GM19023 (cell line): ENCODE results near the gene ADIRF.
"Not testable (repeated sequence)": the region's sequence is repeated elsewhere in the genome, so short reads cannot be mapped to it uniquely, and the experiment has no call there.

ENCODE experiments used
- ATAC-seq: cut with Tn5 transposase; IDR thresholded peaks from one replicate; pipeline ENCODE4 v1.9.1; 2021; ENCODE audit warnings: mild to moderate bottlenecking, moderate library complexity; ENCODE audit not compliant: unreplicated experiment

Gene ADIRF

DNA sequence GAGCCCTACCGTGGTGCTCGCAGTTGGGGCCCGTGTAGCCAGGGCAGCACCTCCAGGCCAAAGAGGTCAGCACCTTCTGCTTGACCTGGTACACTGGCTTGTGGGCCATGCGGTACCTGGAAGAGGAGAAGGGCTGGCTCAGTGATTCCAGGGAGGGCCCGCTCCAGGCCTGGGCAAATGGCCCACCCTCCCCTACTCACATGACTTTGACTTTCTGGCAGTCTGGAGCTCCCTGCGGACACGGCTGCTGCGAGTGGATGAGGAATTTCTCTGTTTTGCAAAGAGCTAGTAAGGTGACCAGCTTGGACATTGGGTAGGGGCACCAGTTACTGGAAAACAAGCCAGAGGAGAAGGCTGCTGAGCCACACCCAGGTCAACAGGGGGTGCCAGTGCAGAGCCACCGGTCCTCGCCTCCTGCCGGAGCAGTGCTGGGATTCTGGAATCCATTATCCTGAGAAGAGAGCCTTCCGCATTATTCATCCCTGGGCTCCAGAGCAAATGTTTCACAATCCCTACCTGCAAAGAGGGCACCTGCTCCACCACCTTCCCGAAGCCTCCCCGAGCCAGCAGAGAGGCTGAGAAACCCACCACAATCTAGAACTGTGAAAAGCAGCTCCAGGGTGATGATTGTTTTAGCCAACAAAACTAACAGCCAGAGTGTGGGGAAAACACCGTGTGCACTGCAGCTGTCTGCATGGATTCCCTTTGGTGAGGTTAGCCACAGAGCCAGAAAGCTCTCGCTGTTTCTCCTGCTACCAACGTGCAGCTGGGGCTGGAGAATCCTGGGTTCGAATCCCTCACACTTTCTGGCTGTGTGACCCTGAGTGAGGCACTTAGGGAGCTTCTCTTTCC lies 22.7 kb upstream of the ADIRF start:
- no peak for ATAC-seq

DNA sequence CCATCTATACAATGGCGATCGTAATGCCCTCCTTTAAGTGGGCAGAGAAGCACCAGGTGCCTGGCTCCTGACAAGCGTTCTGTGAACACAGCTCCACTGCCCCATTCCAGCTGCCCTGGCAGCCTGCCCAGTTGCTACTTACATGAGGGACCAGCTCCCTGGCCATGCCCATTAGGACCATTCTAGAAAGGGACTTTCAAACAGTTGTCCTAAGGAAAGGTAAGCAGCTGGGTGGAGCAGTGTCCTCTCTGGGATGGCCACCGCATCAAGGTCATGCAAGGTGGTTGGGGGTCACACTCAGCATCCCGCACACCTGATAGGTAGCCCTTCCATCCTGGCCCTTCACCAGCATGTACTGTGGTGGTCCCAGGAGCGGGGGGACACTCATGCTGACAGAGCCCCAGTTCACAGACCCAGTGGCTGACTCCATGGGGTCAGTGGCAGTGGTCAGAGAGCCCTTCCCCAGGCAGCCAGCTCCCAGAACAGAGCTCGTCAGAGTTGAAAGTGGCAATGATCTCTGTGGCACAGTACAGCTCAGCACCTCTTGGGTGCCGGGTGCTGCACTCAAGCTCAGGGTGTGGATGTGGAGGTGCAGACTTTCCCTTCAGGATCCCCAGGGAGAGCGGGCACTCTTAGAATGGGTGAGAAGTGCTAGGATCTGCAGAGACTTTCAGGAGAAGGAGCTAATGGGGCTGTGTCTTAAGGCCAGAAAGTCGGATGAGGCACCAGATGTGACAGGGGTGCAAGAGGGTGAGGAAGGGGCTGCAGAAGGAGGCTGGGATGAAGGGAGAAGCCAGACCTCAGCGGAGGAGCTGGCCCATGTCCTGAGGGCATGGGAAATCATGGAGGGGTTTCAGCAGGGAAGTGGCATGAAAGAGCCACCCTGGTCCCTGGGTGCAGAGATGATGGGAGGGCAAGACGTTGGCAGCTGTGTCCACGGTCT lies 21.8 kb upstream of the ADIRF start:
- no peak for ATAC-seq

DNA sequence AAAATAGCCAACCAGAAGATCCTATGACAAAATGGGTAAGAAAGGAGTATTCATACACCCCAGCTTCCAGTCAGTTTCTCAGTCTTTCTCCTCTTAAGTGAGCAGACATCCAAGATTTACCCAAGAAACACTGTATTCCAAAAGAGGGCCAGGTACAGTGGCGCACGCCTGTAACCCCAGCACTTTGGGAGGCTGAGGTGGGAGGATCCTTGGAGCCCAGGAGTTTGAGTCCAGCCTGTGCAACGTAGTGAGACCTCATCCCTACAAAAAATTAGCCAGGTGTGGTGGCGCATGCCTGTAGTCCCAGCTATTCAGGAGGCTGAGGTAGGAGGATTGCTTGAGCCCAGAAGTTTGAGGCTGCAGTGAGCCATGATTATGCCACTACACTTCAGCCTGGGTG lies 20.5 kb upstream of the ADIRF start:
- ATAC-seq: not testable (repeated sequence)

- ATAC-seq: no peak
Measured at GRCh38 chr10:86950349-86950748, 17.9 kb upstream of the ADIRF start.

GRCh38 chr10:86951184-86951761 lies 17.0 kb upstream of the ADIRF start:
- ATAC-seq: no peak

GRCh38 chr10:86952106-86952505 lies 16.2 kb upstream of the ADIRF start:
- ATAC-seq: no peak

DNA sequence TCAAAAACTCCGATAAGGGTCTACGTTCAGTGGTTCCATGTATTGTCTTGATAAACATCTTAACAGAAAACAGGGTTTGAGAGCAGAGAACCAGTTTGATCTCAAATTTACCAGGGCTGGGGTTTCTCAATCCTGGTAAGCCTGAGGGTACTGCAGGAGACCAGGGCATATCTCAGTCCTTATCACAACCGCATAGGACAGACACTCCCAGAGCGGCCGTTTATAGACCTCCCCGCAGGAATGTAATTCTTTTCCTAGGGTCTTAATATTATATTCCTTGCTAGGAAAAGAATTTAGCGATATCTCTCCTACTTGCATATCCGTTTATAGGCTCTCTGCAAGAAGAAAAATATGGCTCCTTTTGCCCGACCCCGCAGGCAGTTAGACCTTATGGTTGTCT lies 15.6 kb upstream of the ADIRF start:
- ATAC-seq: not testable (repeated sequence)

- ATAC-seq: no peak
Measured at GRCh38 chr10:86953747-86954680, 14.3 kb upstream of the ADIRF start.

DNA sequence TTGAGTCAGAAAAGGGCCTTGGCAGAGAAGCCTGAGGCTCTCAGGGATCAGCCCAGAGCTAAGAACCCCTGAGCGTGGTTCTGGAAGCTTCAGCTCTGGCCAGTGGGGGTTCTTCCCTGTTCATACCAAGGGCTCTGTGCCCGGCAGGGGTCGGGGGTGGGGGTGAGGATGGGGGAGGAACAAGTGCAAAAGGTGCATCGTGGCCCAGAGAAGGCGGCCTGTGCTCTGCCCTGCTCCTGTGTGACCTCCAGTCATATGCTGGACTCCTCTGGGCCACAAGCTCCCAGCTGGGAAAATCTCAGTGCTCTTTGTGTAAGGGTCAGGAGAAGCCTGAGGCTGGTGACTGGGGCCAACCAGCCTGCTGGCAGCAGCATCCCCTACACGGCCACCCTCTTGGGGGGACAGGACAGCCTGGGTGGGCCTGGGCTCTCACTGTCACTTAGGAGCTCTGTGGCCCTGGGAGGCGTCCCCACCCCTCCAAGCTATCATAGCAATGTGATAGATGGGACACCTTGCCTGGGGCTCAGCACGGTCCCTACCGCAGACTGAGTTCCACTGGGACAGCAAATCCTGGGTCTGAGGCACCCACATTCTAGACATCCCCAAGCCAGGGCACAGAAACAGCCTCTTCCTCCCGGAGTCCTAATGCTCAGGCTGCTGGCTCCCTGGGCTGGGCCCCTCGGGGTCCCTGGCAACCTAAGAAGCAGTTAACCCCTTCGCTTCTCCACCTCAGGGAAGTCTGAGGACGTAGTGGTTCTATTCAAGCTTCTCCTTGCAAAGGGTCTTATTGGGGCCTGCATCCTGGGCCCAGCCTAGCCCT lies 13.4 kb upstream of the ADIRF start:
- ATAC-seq: no peak

- no peak for ATAC-seq
Measured at GRCh38 chr10:86955501-86956194, 12.6 kb upstream of the ADIRF start.

DNA sequence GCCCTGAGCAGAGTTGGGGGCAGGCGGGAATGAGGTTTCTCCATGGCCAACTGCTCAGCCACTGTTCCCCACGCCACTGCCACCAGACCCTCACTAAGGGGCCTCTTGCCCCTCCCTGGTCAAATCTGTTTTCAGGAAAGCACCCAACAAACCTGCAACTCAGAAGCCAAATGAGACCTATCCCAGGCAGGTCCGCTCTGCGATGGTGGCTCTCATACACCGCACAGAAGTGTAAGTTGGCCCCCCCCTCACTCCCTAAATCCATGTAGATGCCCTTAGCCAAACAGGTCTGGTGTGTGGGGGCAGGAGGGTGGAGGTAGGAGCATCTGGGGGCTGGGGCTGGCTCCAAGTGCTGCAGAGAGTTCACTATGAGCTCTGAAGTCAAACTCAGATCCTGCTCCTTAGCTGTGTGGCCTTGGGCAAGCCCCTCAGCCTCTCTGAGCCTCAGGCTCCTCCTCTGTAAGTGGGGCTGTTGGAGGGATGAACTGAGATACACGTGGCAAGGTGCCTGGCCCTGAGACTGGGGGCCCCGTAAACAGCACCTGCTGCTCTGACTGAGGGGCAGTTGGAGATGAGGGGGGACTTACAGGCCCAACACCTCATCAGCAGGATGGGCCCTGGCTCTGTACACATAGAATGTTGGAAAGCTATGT lies 12.0 kb upstream of the ADIRF start:
- ATAC-seq: no peak

- no peak for ATAC-seq
Measured at GRCh38 chr10:86956848-86957448, 11.3 kb upstream of the ADIRF start.

DNA sequence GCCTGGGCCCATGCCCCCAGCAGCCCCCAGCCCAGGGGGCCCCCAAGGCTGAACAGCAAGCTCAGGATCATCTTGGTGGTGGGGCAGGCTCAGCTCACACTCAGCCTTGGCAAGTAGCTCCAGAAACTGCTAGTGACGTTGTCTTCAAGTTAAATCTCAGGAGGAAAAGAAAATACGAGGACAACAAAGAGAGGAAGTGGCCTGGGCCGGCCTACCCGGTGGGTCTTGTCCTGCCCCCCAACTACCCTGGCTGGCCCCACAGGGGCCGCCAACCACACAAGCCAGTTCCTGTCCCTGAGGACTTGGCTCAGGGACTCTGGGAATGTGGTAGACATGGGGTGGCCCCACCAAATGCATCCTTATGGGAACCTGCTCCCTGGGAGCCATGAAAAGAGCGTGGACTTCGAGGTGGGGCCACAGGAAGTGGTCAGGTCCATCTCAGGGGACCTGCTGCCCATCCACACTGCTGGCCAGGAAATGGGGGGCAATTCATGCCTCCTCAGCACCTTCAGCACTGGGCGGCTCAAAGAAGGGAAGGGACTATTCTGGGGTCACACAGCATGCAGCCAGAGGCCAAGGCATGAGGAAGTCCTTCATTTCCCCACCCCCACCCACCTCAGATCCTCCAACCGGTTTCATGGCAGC lies 10.7 kb upstream of the ADIRF start, which contains the start of gene MMRN2:
Gene MMRN2, minus strand, starts transcription at position 145 of the 645 bp plus-strand sequence. Its CDS starts 74 bp downstream, at position 71.
- ATAC-seq: no peak

DNA sequence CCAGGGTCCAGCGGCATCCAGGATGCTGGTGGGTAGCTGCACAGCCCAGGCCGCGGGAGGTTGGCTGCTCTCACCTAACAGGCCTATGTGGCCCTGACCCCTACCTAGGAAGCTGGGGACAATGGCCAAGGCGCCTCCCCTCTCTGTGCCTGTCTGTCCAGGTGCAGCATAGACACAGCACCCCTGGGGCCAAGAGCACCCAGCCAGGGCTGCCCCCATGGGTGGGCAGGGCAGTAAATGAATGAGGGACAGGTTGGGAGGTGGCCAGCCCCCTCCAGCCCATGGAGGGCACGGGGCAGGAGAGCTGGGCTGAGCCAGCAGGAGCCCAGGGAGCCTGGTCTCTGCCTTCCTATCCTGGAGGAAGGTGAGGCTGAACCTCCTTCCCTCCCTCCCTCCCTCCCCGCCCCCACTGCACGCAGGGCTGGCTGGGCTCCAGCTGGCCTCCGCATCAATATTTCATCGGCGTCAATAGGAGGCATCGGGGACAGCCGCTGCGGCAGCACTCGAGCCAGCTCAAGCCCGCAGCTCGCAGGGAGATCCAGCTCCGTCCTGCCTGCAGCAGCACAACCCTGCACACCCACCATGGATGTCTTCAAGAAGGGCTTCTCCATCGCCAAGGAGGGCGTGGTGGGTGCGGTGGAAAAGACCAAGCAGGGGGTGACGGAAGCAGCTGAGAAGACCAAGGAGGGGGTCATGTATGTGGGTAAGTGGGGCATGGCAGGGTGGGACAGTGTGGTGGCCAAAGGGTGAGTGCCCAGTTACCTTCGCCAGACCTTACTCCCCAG lies 10.0 kb upstream of the ADIRF start, which contains the start of gene SNCG:
Gene SNCG, plus strand, starts transcription at position 484 of the 785 bp plus-strand sequence. Its CDS starts 99 bp downstream, at position 583.
- no peak for ATAC-seq

DNA sequence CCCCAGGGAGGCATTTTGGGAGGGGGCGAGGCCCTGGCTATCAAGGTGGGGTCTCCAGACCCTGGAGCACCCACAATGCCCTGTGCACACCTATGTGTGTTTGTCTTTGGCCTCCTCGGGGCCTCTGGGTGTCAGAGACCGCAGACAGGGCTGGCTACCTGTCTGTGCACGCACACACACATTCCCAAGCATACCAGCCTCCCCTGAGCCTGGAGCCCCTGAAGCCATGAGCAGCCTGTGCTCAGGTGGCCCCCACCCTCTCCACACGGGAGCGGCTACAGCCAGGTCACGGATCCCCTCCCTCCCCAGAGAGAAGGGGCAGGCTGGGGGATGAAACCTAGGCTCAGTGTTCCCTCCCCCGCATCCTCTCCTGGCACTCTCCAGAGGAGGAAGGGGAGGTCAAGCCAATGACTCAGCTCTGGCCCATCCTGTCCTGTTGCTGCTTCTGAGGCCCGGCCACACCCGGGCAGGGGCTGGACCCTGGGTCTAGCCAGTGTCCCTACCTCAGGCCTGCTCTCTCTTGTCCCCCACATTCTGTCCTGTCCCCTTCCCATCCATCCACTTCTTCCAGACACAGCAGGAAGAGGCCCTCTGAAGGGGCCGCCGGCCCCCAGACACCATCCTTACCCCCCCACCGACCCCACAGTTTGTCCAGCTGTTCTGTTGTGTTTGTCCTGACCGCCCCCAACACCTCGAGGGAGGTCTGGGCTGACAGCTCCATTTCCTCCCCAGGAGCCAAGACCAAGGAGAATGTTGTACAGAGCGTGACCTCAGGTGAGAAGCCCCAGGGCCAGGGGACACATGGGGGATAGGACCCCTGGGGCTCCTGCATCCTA lies 9.2 kb upstream of the ADIRF start:
- no peak for ATAC-seq

DNA sequence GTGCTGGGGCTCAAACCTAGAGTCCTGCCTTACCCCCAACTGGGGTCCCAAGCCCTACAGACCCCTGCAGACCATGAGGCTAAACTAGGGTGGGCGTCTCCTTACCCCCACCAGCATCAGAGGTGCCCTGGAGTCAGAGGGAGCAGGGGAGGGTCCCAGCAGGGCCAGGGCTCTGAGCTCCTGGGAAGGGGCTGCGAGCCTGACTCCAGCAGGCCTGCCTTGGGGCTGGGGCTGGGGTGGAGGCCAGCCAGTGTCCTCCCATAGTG lies 8.6 kb upstream of the ADIRF start:
- ATAC-seq: no peak
